DOHH2 (cell line): ENCODE results near the gene ANKS1B.

ENCODE experiments used
- H3F3A ChIP-seq: fragments of 200-600 bp; sonication (generic), shearing (Covaris generic); 2 replicates; pipeline ENCODE4 v1.6.0; 2016; ENCODE audit warnings: antibody characterized with exemption, mild to moderate bottlenecking; ENCODE audit not compliant: control insufficient read depth, insufficient read depth
- H3K27ac ChIP-seq: fragments of 200-600 bp; sonication (generic); 2 replicates; pipeline ENCODE4 v1.5.1; 2014; ENCODE audit warnings: low read depth, mild to moderate bottlenecking, low read length, moderate library complexity
- H3K27me3 ChIP-seq: fragments of 200-600 bp; sonication (generic); 2 replicates; pipeline ENCODE4 v1.6.1; 2014; ENCODE audit warnings: mild to moderate bottlenecking, low read length, mixed read lengths; ENCODE audit not compliant: control insufficient read depth
- H3K36me3 ChIP-seq: fragments of 200-600 bp; sonication (generic); 2 replicates; pipeline ENCODE4 v1.6.1; 2014; ENCODE audit warnings: mild to moderate bottlenecking, low read length, moderate library complexity, mixed read lengths; ENCODE audit not compliant: control insufficient read depth
- H3K4me1 ChIP-seq: fragments of 200-600 bp; sonication (generic); 2 replicates; pipeline ENCODE4 v1.6.1; 2014; ENCODE audit warnings: mild to moderate bottlenecking, low read length, mixed read lengths; ENCODE audit not compliant: control insufficient read depth
- H3K4me2 ChIP-seq: fragments of 200-600 bp; sonication (generic); 2 replicates; pipeline ENCODE4 v1.6.0; 2014; ENCODE audit warnings: mild to moderate bottlenecking, low read length, moderate library complexity
- H3K4me3 ChIP-seq: fragments of 200-600 bp; sonication (generic); 2 replicates; pipeline ENCODE4 v1.5.1; 2014; ENCODE audit warnings: mild to moderate bottlenecking, low read length, mixed read lengths
- H3K79me2 ChIP-seq: fragments of 200-600 bp; sonication (generic); 2 replicates; pipeline ENCODE4 v1.6.1; 2014; ENCODE audit warnings: mild to moderate bottlenecking, low read length, mixed read lengths; ENCODE audit not compliant: control insufficient read depth
- H3K9me2 ChIP-seq: fragments of 200-600 bp; sonication (generic); replicated peaks from 2 replicates; pipeline ENCODE4 v1.6.1; 2014; ENCODE audit warnings: mild to moderate bottlenecking, low read length, mixed read lengths; ENCODE audit not compliant: control insufficient read depth
- H3K9me3 ChIP-seq: fragments of 200-600 bp; sonication (generic); 2 replicates; pipeline ENCODE4 v1.6.1; 2014; ENCODE audit warnings: antibody characterized with exemption, low read length, mixed read lengths; ENCODE audit not compliant: control insufficient read depth, insufficient read depth
- H4K20me1 ChIP-seq: fragments of 200-600 bp; sonication (generic); 2 replicates; pipeline ENCODE4 v1.6.0; 2014; ENCODE audit warnings: low read depth, mild to moderate bottlenecking, antibody characterized with exemption, low read length, moderate library complexity; ENCODE audit not compliant: control insufficient read depth, insufficient read depth
- CTCF ChIP-seq: fragments of 200-600 bp; sonication (generic); IDR thresholded peaks from one replicate; pipeline ENCODE4 v1.5.1; 2014; ENCODE audit warnings: antibody characterized with exemption, mild to moderate bottlenecking, low read depth, low read length; ENCODE audit not compliant: poor library complexity, severe bottlenecking
- EZH2phosphoT487 ChIP-seq: fragments of 200-600 bp; sonication (generic); IDR thresholded peaks from 2 replicates; pipeline ENCODE4 v1.6.1; 2017; ENCODE audit warnings: borderline replicate concordance, mild to moderate bottlenecking, antibody characterized with exemption, low read length, moderate library complexity, mixed read lengths

Gene ANKS1B

GRCh38 chr12:99713946-99714520 lies 270.7 kb downstream of the ANKS1B start:
- H3K27ac ChIP-seq, result no peak overlapping the region
- H3K36me3 ChIP-seq, result no peaks in the 10 kb centered on the region
- H3K4me3 ChIP-seq, result no peak overlapping the region
- TF ChIP-seq CTCF (no peak), EZH2phosphoT487 (no peak)
- no peak overlapping the region for H3K4me2 ChIP-seq
- H3K4me1 ChIP-seq, result no peaks in the 10 kb centered on the region
- no peaks in the 10 kb centered on the region for H3K79me2 ChIP-seq
- no peaks in the 10 kb centered on the region for H3K27me3 ChIP-seq
- no peaks in the 10 kb centered on the region for H3F3A ChIP-seq
- no peaks in the 10 kb centered on the region for H3K9me2 ChIP-seq
- H4K20me1 ChIP-seq, result no peaks in the 10 kb centered on the region
- no peaks in the 10 kb centered on the region for H3K9me3 ChIP-seq

GRCh38 chr12:99712281-99712680 lies 272.5 kb downstream of the ANKS1B start:
- no peak overlapping the region for H3K4me2 ChIP-seq
- no peaks in the 10 kb centered on the region for H3K27me3 ChIP-seq
- H3K4me3 ChIP-seq, result no peak overlapping the region
- H3K9me2 ChIP-seq, result no peaks in the 10 kb centered on the region
- H3K36me3 ChIP-seq, result no peaks in the 10 kb centered on the region
- no peaks in the 10 kb centered on the region for H3K9me3 ChIP-seq
- H4K20me1 ChIP-seq, result no peaks in the 10 kb centered on the region
- no peaks in the 10 kb centered on the region for H3K4me1 ChIP-seq
- H3K27ac ChIP-seq, result no peak overlapping the region
- TF ChIP-seq CTCF (no peak), EZH2phosphoT487 (no peak)
- no peaks in the 10 kb centered on the region for H3K79me2 ChIP-seq
- H3F3A ChIP-seq, result no peaks in the 10 kb centered on the region

- Histone ChIP-seq H3K79me2 (no peaks in the 10 kb centered on the region), H3K4me1 (no peaks in the 10 kb centered on the region), H3K4me2 (no peak overlapping the region), H3K36me3 (no peaks in the 10 kb centered on the region), H3K4me3 (no peak overlapping the region), H3K9me3 (no peaks in the 10 kb centered on the region), H3F3A (no peaks in the 10 kb centered on the region), H3K27me3 (no peaks in the 10 kb centered on the region), H4K20me1 (no peaks in the 10 kb centered on the region), H3K27ac (no peak overlapping the region), H3K9me2 (no peaks in the 10 kb centered on the region)
- TF ChIP-seq EZH2phosphoT487 (no peak), CTCF (no peak)
Observed at GRCh38 chr12:99711246-99711645, 273.5 kb downstream of the ANKS1B start.

GRCh38 chr12:99709619-99710018 lies 275.1 kb downstream of the ANKS1B start:
- no peak overlapping the region for H3K27ac ChIP-seq
- no peaks in the 10 kb centered on the region for H3K79me2 ChIP-seq
- H3K9me3 ChIP-seq, result no peaks in the 10 kb centered on the region
- H3K4me1 ChIP-seq, result no peaks in the 10 kb centered on the region
- no peak overlapping the region for H3K4me3 ChIP-seq
- no peaks in the 10 kb centered on the region for H4K20me1 ChIP-seq
- TF ChIP-seq EZH2phosphoT487, result no peak
- TF ChIP-seq CTCF, result no peak
- H3K36me3 ChIP-seq, result no peaks in the 10 kb centered on the region
- no peaks in the 10 kb centered on the region for H3K27me3 ChIP-seq
- H3F3A ChIP-seq, result no peaks in the 10 kb centered on the region
- no peaks in the 10 kb centered on the region for H3K9me2 ChIP-seq
- no peak overlapping the region for H3K4me2 ChIP-seq
